Uterus (tissue), 4 donors: ENCODE measurements around the gene SIX4. TPM values are rescaled to one million over a fixed set of nuclear protein-coding genes. Genes with fewer than 3 reads are reported as not detected.

Experiments used
- DNase-seq, 2 donors: peaks; one replicate each; pipeline ENCODE4 v3.0.0-alpha.2; 2019 to 2020
- H3K27ac ChIP-seq, 2 donors: fragments of 200-600 bp; sonication (generic); 1 replicate in 1 of 2; 2 replicates in 1 of 2; pipeline ENCODE4 v1.5.1; 2016 to 2018
- H3K27me3 ChIP-seq, 2 donors: fragments of 200-600 bp; sonication (generic); one replicate each; pipeline ENCODE4 v1.5.1; 2018 to 2019; ENCODE audit warnings: control low read depth in 1 of 2
- H3K36me3 ChIP-seq, 2 donors: fragments of 200-600 bp; sonication (generic); one replicate each; pipeline ENCODE4 v1.5.1; 2019; ENCODE audit warnings: control low read depth in 1 of 2
- H3K4me1 ChIP-seq, 2 donors: fragments of 200-600 bp; sonication (generic); one replicate each; pipeline ENCODE4 v1.5.1; 2018 to 2019; ENCODE audit warnings: control low read depth in 1 of 2
- H3K4me3 ChIP-seq, 2 donors: fragments of 200-600 bp; sonication (generic); 1 replicate in 1 of 2; 2 replicates in 1 of 2; pipeline ENCODE4 v1.5.1; 2018 to 2019; ENCODE audit warnings: mild to moderate bottlenecking in 1 of 2
- H3K9me3 ChIP-seq, 2 donors: fragments of 200-600 bp; sonication (generic); one replicate each; pipeline ENCODE4 v1.5.1; 2019; ENCODE audit warnings: control low read depth in 1 of 2
- CTCF ChIP-seq, 4 experiments: fragments of 200-600 bp in 2 of 4; fragments of 450-650 bp in 2 of 4; sonication (generic) in 2 of 4; IDR thresholded peaks; one replicate each; pipeline ENCODE4 v1.5.1; 2016 to 2019; ENCODE audit warnings: antibody characterized with exemption in 4 of 4, mild to moderate bottlenecking in 2 of 4, moderate library complexity in 1 of 4
- POLR2A ChIP-seq, 2 donors: fragments of 450-650 bp; IDR thresholded peaks; one replicate each; pipeline ENCODE4 v1.6.1; 2016; ENCODE audit warnings: antibody characterized with exemption in 2 of 2, mild to moderate bottlenecking in 1 of 2, moderate library complexity in 1 of 2
- intact Hi-C: fragments of 100-400 bp; cut with DNase I; formaldehyde crosslinking; loops from one replicate; pipeline ENCODE4 v1.15.1; 2023; ENCODE audit warnings: low total_unique reads
- total RNA-seq, 4 donors: library from RNA; depleted of rRNA in 3 of 4; stranded (reverse); fragments of >200 nt in 3 of 4; gene quantifications; one replicate each; pipeline versions ENCODE4 v1.1.0 to v1.2.4, GENCODE V29; 2014 to 2023
- donor health status: DM: yes; HTN: yes; CAD: no.

SIX4 gene
- total RNA-seq, 4 donors from 2014 or later, result 0.26 to 9.7 (median 3.5) TPM

GRCh38 chr14:60707858-60708257, 16.3 kb downstream of the SIX4 start:
- intact Hi-C loops, result no loop called here
- H3K36me3 ChIP-seq, result no peaks in the 10 kb centered on the region
- H3K27me3 ChIP-seq, result no peaks in the 10 kb centered on the region
- no peaks in the 10 kb centered on the region for H3K4me1 ChIP-seq
- no peak overlapping the region for H3K4me3 ChIP-seq
- H3K9me3 ChIP-seq, result no peaks in the 10 kb centered on the region
- no peak for TF ChIP-seq CTCF (IDR thresholded peaks at IDR 0.05)
- no peak for TF ChIP-seq POLR2A (IDR thresholded peaks at IDR 0.05)
- H3K27ac ChIP-seq, result no peak overlapping the region
- DNase-seq, result no peak

- H3K27me3 ChIP-seq, result no peaks in the 10 kb centered on the region
- intact Hi-C loops, result no loop called here
- no peaks in the 10 kb centered on the region for H3K36me3 ChIP-seq
- no peak for DNase-seq
- no peaks in the 10 kb centered on the region for H3K4me1 ChIP-seq
- TF ChIP-seq POLR2A (IDR thresholded peaks at IDR 0.05), result no peak
- TF ChIP-seq CTCF (IDR thresholded peaks at IDR 0.05), result no peak
- H3K9me3 ChIP-seq, result peaks cover 0 to 12% of the 10 kb centered on the region in 2 donors
- H3K27ac ChIP-seq, result no peak overlapping the region
- H3K4me3 ChIP-seq, result no peak overlapping the region
These were observed 19.1 kb downstream of the SIX4 start for GRCh38 chr14:60705100-60705499.

GRCh38 chr14:60700598-60700997, 23.6 kb downstream of the SIX4 start:
- intact Hi-C loops, result no loop called here
- Histone ChIP-seq H3K4me1 (no peaks in the 10 kb centered on the region), H3K4me3 (no peak overlapping the region), H3K27me3 (no peaks in the 10 kb centered on the region), H3K9me3 (peaks cover 0 to 12% of the 10 kb centered on the region in 2 donors), H3K27ac (no peak overlapping the region), H3K36me3 (no peaks in the 10 kb centered on the region)
- no peak for TF ChIP-seq POLR2A (IDR thresholded peaks at IDR 0.05)
- TF ChIP-seq CTCF (IDR thresholded peaks at IDR 0.05), result no peak
- DNase-seq, result no peak

- Histone ChIP-seq H3K9me3 (no peaks in the 10 kb centered on the region), H3K27me3 (no peaks in the 10 kb centered on the region), H3K4me3 (no peak overlapping the region), H3K27ac (no peak overlapping the region), H3K36me3 (no peaks in the 10 kb centered on the region), H3K4me1 (no peaks in the 10 kb centered on the region)
- no peak for DNase-seq
- intact Hi-C loops, result no loop called here
- TF ChIP-seq CTCF (IDR thresholded peaks at IDR 0.05), result no peak
These were observed 28.8 kb downstream of the SIX4 start for GRCh38 chr14:60695327-60695726.

GRCh38 chr14:60691383-60692113, 32.6 kb downstream of the SIX4 start:
- DNase-seq, result no peak
- TF ChIP-seq CTCF (IDR thresholded peaks at IDR 0.05) (no peak), POLR2A (IDR thresholded peaks at IDR 0.05) (no peak)
- no peaks in the 10 kb centered on the region for H3K36me3 ChIP-seq
- H3K9me3 ChIP-seq, result no peaks in the 10 kb centered on the region
- no peaks in the 10 kb centered on the region for H3K27me3 ChIP-seq
- no peak overlapping the region for H3K27ac ChIP-seq
- no peaks in the 10 kb centered on the region for H3K4me1 ChIP-seq
- intact Hi-C loops, result no loop called here
- H3K4me3 ChIP-seq, result no peak overlapping the region
